Measurements from ENCODE around the gene MKS1.

MKS1 gene

GRCh38 chr17:58158181-58158580 lies 60.9 kb downstream of the MKS1 start:
- no peak for DNase-seq (ENCODE audit: low read depth)

GRCh38 chr17:58156839-58157803 lies 61.9 kb downstream of the MKS1 start:
- DNase-seq (ENCODE audit: low read depth) = no peak
